ENCODE measurements around the gene TIPRL.

Gene TIPRL

DNA sequence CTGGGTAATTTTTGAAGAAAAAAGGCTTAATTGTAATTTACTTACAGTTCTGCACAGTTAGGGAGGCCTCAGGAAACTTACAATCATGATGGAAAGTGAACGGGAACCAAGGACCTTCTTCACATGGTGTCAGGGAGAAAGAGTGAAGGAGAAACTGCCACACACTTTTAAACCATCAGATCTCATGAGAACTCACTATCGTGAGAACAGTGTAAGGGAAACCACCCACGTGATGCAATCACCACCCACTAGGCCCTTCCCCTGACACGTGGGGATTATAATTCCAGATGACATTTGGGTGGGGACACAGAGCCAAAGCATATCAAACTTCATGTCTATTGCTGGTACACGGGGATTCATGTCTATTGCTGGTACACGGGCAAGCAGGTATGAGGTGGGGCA lies 41.7 kb downstream of the TIPRL start:
- Histone ChIP-seq H3K36me3 (replicated peaks; ENCODE audit: low read depth, low read length) (no peaks in the 10 kb centered on the region), H3K79me2 (ENCODE audit: low read length) (no peaks in the 10 kb centered on the region; the same call in 1 of the 2 replicates), H3K4me3 (ENCODE audit: low read length) (no peak overlapping the region), H3K4me1 (ENCODE audit: low read length) (peaks cover 7% of the 10 kb centered on the region), H3K9ac (ENCODE audit: low read length) (no peak overlapping the region), H3K27me3 (ENCODE audit: low read depth, low read length) (no peaks in the 10 kb centered on the region), H3K27ac (ENCODE audit: low read length) (no peak overlapping the region), H3K9me3 (ENCODE audit: insufficient read depth, low read length) (no peaks in the 10 kb centered on the region), H3K4me2 (ENCODE audit: low read length) (no peak overlapping the region), H2AFZ (ENCODE audit: low read depth, low read length) (no peak overlapping the region), H4K20me1 (ENCODE audit: insufficient read depth, low read length) (no peaks in the 10 kb centered on the region)
- TF ChIP-seq, protein P1, sequence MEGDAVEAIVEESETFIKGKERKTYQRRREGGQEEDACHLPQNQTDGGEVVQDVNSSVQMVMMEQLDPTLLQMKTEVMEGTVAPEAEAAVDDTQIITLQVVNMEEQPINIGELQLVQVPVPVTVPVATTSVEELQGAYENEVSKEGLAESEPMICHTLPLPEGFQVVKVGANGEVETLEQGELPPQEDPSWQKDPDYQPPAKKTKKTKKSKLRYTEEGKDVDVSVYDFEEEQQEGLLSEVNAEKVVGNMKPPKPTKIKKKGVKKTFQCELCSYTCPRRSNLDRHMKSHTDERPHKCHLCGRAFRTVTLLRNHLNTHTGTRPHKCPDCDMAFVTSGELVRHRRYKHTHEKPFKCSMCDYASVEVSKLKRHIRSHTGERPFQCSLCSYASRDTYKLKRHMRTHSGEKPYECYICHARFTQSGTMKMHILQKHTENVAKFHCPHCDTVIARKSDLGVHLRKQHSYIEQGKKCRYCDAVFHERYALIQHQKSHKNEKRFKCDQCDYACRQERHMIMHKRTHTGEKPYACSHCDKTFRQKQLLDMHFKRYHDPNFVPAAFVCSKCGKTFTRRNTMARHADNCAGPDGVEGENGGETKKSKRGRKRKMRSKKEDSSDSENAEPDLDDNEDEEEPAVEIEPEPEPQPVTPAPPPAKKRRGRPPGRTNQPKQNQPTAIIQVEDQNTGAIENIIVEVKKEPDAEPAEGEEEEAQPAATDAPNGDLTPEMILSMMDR (IDR thresholded peaks at IDR 0.05; ENCODE audit: low read depth, low read length): no peak
- no peak for TF ChIP-seq EZH2phosphoT487 (IDR thresholded peaks at IDR 0.05; ENCODE audit: low read depth)

DNA sequence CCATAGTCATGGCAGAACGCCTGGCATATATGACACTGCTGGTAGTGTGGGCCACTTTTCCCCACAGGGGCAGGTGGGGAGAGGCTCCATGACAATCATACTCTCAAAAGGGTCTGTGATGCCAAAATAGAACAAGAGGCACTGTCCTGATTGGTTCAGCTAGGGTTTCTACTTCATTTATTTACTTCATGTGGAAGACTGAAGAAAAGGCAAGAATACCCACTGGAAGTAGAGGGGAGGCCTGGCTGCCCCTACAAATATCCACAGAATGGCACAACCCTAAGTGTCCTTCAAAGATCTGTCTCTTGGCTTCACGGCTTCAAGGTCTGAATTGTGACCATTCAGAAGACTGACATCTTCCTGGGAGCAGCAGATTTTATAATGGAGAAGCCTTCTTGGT lies 42.5 kb downstream of the TIPRL start:
- Histone ChIP-seq H3K4me1 (ENCODE audit: low read length) (peaks cover 7% of the 10 kb centered on the region), H2AFZ (ENCODE audit: low read depth, low read length) (no peak overlapping the region), H3K9ac (ENCODE audit: low read length) (no peak overlapping the region), H4K20me1 (ENCODE audit: insufficient read depth, low read length) (no peaks in the 10 kb centered on the region), H3K4me3 (ENCODE audit: low read length) (no peak overlapping the region), H3K9me3 (ENCODE audit: insufficient read depth, low read length) (no peaks in the 10 kb centered on the region), H3K27me3 (ENCODE audit: low read depth, low read length) (no peaks in the 10 kb centered on the region), H3K79me2 (ENCODE audit: low read length) (peaks cover 5% of the 10 kb centered on the region), H3K4me2 (ENCODE audit: low read length) (no peak overlapping the region), H3K36me3 (replicated peaks; ENCODE audit: low read depth, low read length) (no peaks in the 10 kb centered on the region), H3K27ac (ENCODE audit: low read length) (no peak overlapping the region)
- TF ChIP-seq EZH2phosphoT487 (IDR thresholded peaks at IDR 0.05; ENCODE audit: low read depth): no peak
- TF ChIP-seq, protein P1 (IDR thresholded peaks at IDR 0.05; ENCODE audit: low read depth, low read length): no peak

GRCh38 chr1:168223261-168223660 lies 44.5 kb downstream of the TIPRL start:
- Histone ChIP-seq H3K9ac (ENCODE audit: low read length) (no peak overlapping the region), H3K27ac (ENCODE audit: low read length) (no peak overlapping the region), H3K4me2 (ENCODE audit: low read length) (no peak overlapping the region), H3K27me3 (ENCODE audit: low read depth, low read length) (no peaks in the 10 kb centered on the region), H4K20me1 (ENCODE audit: insufficient read depth, low read length) (peaks cover 11% of the 10 kb centered on the region), H3K4me1 (ENCODE audit: low read length) (peaks cover 21% of the 10 kb centered on the region), H2AFZ (ENCODE audit: low read depth, low read length) (no peak overlapping the region), H3K36me3 (replicated peaks; ENCODE audit: low read depth, low read length) (peaks cover 8% of the 10 kb centered on the region), H3K9me3 (ENCODE audit: insufficient read depth, low read length) (no peaks in the 10 kb centered on the region), H3K79me2 (ENCODE audit: low read length) (peaks cover 25% of the 10 kb centered on the region), H3K4me3 (ENCODE audit: low read length) (no peak overlapping the region)
- TF ChIP-seq, protein P1 (IDR thresholded peaks at IDR 0.05; ENCODE audit: low read depth, low read length): no peak
- no peak for TF ChIP-seq EZH2phosphoT487 (IDR thresholded peaks at IDR 0.05; ENCODE audit: low read depth)

DNA sequence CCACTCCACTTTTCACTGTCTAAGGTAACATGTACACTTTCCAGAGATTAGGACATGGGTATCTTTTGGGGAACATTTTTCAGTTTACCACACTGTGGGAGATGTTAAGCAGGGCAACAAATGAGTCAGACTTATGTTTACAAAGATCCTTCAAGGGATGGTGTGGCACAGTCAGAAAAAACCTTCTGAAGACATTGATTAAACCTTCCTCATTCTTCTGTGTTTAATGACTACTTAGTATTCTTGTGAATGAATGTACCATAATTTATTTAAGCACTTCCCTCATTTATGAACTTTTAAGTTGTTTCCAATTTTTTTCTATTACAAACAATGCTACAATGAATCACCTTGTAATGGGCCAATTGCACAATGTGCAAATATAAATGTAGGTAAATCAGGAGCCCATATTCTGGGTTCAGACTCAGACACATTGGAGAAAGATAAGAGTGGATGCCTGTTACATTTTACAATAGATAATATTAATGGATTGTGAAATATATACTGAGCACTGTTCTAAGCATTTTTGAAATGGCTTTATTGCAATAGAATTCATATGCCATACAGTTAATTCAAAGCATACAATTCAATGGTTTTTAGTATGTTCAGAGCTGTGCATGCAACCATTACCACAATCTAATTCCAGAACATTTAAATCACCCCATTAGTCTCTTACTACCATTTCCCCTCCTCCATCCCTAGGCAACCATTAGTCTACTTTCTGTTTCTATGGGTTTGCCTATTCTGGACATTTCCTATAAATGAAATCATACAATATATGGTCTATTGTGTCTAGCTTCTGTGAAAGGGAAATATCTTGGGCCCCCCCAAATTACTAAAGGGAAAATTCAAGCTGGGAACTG lies 45.1 kb downstream of the TIPRL start:
- peaks cover 18% of the 10 kb centered on the region for H4K20me1 ChIP-seq (ENCODE audit: insufficient read depth, low read length)
- no peak overlapping the region for H3K4me2 ChIP-seq (ENCODE audit: low read length)
- H3K9ac ChIP-seq (ENCODE audit: low read length): no peak overlapping the region
- H3K4me1 ChIP-seq (ENCODE audit: low read length): peaks cover 27% of the 10 kb centered on the region
- TF ChIP-seq EZH2phosphoT487 (IDR thresholded peaks at IDR 0.05; ENCODE audit: low read depth): no peak
- TF ChIP-seq, protein P1 (IDR thresholded peaks at IDR 0.05; ENCODE audit: low read depth, low read length): no peak
- no peaks in the 10 kb centered on the region for H3K9me3 ChIP-seq (ENCODE audit: insufficient read depth, low read length)
- H3K27ac ChIP-seq (ENCODE audit: low read length): no peak overlapping the region
- H3K27me3 ChIP-seq (ENCODE audit: low read depth, low read length): no peaks in the 10 kb centered on the region
- H3K4me3 ChIP-seq (ENCODE audit: low read length): no peak overlapping the region
- no peak overlapping the region for H2AFZ ChIP-seq (ENCODE audit: low read depth, low read length)
- H3K79me2 ChIP-seq (ENCODE audit: low read length): peaks cover 31% of the 10 kb centered on the region
- H3K36me3 ChIP-seq (replicated peaks; ENCODE audit: low read depth, low read length): peaks cover 12% of the 10 kb centered on the region
